Fibroblast of the conjunctiva (primary cell): ENCODE measurements around the gene HOXC9.
A peak's percentile ranks its signal among the peaks of the same experiment; 100 is the strongest.

ENCODE experiments used
- DNase-seq: peaks from one replicate; pipeline ENCODE4 v3.0.0-alpha.2; 2010; ENCODE audit warnings: low read depth

Gene HOXC9

DNA sequence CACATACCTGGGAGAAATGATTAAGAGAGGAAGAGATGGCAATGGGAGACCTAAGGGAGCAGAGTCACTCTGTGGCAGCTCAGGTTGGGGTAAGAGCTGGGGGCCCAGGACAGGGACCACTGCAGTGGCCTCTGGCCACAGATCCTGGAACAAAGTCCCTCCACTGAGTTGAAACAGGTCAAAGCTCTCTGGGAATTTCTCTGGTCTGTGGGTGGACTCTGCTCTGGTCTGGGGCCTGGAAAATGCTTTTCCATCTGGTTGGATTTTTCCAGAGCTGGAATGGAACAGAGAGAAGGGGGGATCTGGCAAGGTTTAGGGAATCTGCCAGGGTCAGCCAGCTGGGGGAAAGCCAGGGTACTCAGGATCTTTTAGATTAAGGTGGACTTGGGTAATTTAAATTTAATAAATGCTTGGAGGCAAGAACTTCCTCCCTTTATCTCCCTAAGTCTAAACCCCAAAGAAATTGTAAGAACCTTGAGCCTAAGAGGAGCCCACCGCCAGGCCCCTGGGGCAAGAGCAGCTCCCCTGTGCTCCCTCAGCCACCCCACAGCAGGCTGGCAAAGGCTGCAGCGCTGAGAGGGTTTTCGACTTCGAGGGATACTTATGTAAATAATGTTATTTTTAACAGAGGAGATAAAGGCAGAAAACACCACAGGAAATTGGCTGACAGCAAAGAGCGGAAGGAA is 11.3 kb upstream of the HOXC9 start:
- no peak for DNase-seq

DNA sequence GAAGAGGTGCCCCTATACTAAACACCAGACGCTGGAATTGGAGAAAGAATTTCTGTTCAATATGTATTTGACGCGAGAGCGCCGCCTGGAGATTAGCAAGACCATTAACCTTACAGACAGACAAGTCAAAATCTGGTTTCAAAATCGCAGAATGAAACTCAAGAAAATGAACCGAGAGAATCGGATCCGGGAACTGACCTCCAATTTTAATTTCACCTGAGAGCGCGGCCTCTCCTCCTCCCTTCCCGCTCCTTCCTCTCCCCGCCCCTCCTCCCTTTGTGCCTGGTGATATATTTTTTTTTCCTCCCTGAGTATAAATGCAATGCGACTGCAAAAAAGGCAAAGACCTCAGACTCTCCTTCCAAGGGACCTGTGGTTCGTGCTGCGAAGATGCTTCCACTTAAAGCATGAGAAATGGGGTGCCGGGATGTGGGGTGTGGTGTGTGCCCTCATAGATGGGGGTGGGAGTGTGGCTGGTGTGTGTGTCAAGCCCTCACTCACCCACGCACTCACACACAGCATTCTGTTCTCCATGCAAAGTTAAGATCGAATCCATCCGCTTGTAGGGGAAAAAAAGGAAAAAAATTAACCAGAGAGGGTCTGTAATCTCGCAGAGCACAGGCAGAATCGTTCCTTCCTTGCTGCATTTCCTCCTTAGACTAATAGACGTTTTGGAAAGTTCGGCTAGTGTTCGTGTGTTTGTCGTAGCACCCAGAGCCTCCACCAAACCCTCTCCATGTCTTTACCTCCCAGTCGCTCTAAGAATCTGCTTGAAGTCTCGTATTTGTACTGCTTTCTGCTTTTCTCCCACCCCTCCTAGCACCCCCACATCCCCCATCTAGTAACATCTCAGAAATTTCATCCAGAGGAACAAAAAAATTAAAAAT is 10.5 kb upstream of the HOXC9 start:
- DNase-seq, result peak; percentile 31

GRCh38 chr12:53990311-53991076 is 9.5 kb upstream of the HOXC9 start:
- DNase-seq, result no peak

GRCh38 chr12:53991077-53991460 is 8.9 kb upstream of the HOXC9 start:
- no peak for DNase-seq

DNA sequence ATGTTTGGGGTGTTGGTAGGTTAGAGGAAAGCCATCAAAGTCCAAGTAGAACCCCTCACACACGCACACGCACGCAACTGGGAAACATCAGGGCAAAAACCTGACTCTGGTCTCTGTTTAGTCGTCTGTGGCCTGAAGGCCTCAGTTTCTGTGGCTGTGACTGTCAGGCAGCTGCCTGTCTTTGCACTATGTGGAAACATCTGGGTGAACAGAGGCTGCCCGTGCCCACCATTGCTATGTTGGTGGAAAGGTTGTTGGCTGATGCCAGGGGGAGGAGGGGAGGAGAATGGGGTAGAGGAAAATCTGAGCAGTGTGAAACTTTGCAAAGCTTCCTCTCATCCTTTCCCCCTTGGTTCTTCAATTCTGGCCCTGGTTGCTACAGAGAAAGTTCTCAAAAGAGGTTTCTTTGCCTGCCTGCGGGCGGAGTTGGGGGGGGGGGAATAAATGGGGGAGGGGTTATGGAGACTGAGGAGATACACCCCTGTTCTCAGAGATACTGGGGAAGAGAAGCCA is 7.5 kb upstream of the HOXC9 start:
- DNase-seq, result no peak

DNA sequence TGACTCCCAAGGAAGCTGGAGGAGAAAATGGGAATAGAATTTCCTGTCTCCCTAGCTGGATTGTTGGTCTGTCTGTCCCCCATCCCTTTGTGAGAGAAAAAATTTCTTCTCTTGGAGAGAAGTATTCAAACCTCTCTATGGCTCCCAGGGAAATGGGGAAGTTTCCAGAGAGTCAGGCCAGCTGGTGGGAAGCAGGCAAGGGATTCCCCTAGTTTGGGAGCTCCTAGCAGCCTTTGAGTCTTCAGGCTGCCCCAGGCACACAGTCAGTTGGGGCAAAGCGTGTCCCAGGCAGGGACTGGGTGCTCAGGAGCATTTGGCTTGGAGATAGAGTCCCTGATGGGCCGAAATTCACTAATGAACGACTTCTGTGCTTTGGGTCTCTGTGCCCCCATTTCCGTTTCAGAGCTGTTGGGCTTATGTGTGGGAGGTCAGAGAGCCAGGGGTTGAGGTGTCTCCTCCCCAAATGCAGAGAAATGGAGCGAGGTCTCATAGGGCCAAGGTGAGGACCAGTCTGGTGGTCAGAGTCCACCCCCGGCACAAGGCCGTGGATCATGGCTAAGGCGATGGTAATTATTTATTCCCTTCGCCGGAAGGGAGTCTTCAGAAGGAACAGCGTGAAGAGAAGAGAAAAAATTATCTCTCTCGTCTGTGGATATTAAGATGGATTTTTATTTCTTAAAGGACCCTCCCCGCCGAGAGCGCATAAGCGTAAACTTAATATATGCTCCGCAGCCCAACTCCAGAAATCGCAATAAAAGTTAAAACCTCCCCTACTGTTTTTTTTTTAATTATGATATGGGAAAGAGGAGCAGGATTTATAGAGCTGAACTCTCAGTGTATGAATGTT is 6.6 kb upstream of the HOXC9 start:
- DNase-seq, result no peak

- no peak for DNase-seq
Observed at GRCh38 chr12:53994009-53994263, 6.0 kb upstream of the HOXC9 start.

DNA sequence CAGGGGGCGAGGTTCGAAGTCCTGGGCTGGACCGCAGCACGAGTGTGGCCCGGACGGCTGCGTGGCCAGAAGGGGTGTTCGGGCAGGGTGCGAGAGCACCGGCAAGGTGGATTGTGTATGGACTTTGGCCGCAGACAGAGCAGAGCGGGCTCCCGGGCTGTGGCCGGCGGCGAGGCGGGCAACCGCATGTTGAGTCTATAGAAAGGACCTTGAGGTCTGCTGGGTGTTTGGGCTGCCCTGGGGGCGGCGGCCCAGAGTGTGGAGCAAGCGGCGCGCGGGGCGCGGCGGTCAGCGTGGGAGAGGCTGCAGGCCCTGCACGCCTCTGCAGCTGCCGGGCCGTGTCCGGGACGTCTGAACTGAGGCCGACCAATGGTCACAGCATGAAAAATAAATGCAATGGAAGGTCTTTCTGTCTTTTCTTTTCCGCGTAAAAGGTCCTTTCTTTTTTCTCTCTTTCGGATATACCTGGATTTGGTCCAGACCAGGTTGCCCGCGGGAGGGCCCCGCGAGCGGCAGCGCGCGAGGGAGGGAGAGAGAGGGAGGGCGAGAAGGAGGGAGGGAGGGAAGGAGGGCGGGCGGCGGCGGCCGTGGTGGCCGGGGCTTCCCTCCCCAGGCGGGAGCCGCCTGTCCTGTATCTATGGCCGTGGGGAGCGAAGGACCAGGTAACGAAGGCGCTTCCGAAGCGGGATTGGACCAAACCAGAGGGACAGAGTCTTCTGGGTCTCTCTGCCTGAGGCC is 5.5 kb upstream of the HOXC9 start:
- no peak for DNase-seq

- no peak for DNase-seq
Observed at GRCh38 chr12:53995002-53995377, 5.0 kb upstream of the HOXC9 start.

DNA sequence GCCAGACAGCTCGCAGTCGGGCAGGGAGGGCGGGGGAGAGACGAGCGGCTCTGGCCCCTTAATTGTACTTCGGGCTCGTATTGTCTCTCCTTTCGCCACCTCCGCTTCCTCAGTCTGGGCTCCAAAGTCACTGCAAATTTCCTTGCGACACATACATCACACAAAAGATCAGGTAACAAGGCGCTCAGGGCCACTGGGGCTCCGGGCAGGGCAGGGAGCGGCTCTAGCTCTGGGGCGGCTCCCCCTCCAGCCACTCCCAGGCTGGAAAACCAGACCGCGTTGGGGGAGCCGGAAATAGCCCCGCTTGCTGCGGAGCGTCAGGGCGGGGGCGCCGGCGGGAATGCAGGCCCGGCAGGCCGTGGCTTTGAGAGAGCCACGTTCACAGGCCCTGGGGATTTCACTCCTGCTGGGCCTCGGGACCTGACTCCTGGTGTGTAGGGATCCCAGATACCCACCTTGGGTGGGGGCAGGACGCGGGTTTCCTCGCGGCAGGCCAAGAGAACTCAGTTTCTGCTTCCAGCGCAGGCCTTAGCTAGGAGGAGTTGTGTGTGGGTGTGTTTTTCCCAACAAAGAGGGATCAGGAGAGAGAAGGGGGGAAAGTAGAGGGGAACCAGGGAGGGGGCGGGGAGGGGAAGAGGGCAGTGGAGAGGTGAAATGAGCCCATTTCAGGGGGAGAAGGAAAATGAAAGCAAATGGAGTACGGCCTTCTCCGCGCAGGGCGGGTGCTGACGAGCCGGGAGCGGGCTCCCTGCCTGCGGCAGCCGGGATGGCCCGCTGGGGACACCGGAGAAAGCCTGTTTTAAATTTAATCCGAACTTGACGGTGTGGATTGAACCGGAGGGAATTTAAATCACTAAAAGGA is 4.4 kb upstream of the HOXC9 start:
- DNase-seq, result no peak

- DNase-seq, result no peak
Observed at GRCh38 chr12:53996240-53997203, 3.4 kb upstream of the HOXC9 start.

- DNase-seq, result no peak
Observed at GRCh38 chr12:53997204-53998109, 2.5 kb upstream of the HOXC9 start.

GRCh38 chr12:53998110-53998899 is 1.7 kb upstream of the HOXC9 start:
- DNase-seq, result no peak

DNA sequence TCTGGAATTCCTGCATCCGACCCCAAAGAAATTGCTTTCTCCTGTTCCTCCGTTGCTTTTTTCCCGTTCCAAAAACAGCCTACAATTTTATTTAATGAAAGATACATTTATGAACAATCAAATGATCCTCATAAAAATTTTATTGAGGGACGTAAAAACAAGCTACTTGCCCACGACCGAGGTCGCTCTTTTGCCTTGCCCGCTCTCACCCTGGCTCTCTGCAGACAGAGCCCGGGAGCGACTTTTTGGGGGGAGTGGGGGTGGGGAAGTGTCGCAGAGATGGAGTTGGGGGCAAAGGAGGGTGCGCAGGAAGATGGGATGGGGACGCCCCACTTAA is 1.1 kb upstream of the HOXC9 start:
- no peak for DNase-seq

- DNase-seq, result no peak
Observed at GRCh38 chr12:53999559-54000115, 324 bp upstream of the HOXC9 start.

DNA sequence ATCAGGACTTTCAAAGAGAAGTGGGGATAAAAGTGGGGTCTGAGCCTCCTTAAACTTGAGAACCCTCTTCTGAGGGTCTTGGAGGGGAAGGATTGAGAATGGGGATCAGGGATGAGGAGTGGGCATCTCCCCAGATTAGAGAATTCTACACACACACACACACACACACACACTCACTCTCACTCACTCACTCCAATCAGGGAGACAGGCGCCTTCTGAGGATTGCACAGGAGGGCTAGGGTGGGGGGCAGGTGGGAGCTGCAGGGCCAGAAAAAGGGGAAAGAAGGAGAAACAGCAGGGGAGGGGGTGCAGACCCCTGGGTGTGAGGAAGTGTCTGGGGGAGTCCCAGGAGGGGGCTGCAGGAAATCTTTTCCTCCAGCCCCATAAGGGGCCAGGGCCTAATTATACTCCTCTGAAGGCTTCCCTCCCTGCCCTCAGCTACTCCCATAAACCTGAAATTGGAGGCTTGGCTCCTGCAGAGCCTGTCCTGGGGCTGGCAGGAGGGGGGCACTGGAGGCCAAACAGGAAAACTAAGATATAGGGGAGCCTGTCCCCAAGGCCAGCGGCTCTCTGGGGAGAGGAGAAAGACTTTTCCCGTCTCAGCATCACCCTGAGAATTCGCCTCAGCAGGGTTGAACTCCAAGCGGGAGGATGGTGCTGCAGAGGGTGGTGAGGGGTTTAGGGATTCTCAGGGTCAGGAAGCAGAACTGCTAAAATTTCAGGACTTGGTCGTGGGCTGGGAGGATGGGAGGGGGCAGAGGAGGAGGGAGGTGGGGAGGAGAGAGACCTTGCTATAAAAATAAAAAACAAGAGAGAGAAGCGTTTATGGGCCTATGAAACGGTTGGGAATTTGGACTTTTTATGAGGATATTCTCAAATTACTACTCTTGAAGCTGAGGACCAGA is 1.6 kb downstream of the HOXC9 start:
- no peak for DNase-seq
